ENCODE data around the gene DST.

DST gene

GRCh38 chr6:56433119-56433518 lies 209.6 kb downstream of the DST start:
- no peak for DNase-seq (ENCODE audit: low spot score)

GRCh38 chr6:56432194-56432593 lies 210.5 kb downstream of the DST start:
- DNase-seq (ENCODE audit: low spot score), result no peak

- no peak for DNase-seq (ENCODE audit: low spot score)
Observed at GRCh38 chr6:56430629-56431600, 211.8 kb downstream of the DST start.

GRCh38 chr6:56424542-56425083 lies 218.1 kb downstream of the DST start:
- DNase-seq (ENCODE audit: low spot score), result no peak

GRCh38 chr6:56424064-56424463 lies 218.6 kb downstream of the DST start:
- DNase-seq (ENCODE audit: low spot score), result no peak

- no peak for DNase-seq (ENCODE audit: low spot score)
Observed at GRCh38 chr6:56420296-56420695, 222.4 kb downstream of the DST start.

DNA sequence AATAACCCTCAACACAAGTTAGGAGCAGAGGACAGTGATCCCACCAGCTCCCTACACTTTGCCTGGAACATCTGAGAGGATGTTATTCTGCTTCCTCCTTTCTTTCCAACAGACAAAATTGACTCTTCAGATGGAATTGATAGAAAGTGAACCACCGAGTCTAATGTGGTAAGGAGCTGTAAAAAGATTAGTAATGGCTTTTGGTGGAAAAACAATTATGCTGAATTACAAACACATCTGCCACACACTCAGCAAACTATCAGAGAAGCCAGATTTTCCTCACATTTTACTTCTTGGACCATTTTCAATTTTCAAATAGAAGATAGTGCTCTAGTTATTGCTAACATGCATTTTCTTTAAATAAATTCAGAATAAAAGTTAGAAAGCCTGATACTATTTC lies 223.5 kb downstream of the DST start:
- DNase-seq (ENCODE audit: low spot score), result no peak

DNA sequence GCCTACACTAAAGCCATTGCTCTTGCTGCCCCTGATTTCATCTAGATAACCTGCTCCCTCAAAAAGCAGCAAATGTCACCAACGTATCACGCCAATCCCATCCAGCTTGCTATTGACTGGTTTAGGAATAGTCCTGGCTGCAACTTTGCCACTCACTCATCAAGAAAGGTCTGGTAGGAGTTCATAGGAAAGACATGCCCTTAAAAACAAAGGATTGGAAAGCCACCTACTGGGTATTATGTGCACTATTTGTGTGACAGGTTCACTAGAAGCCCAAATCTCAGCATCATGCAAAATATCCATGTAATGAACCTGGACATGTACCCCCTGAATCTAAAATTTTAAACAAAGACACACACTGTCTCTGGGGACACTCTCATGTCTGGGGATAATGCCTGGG lies 224.9 kb downstream of the DST start:
- no peak for DNase-seq (ENCODE audit: low spot score)

GRCh38 chr6:56416247-56416646 lies 226.4 kb downstream of the DST start:
- no peak for DNase-seq (ENCODE audit: low spot score)

DNA sequence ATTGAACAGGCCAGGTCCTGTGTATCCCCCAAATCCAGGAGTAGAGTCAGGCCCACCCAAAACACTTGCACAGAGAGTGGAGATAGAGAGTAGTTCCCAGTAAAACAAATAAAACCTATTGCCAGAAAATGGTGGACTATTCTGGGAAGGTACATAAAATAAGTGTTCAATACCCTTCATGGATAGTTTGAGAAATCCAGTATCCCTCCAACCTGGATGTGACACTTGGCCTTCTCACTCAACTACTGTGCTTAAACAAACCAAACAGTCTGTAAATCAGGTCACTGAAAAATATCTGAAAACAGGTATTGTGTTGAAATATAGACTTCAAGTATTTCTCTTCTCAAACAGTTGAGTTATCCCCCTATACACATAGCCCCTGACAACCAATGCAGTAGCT lies 233.7 kb downstream of the DST start:
- DNase-seq (ENCODE audit: low spot score), result no peak

Measured in CD4-positive, alpha-beta T cell treated with Interleukin-6 at 100 ng/mL for 8 hours (primary cell).